Measurements from ENCODE around the gene NSUN3.
A peak's percentile ranks its signal among the peaks of the same experiment; 100 is the strongest.
"Not testable (repeated sequence)": the region's sequence is repeated elsewhere in the genome, so short reads cannot be mapped to it uniquely, and the experiment has no call there.

Gene NSUN3
- 13.4 to 30.8 (median 26.2) reads per million in 4 donors for total RNA-seq

- DNase-seq, result peak; percentile 66 to 93 (median 77)
Observed at GRCh38 chr3:94062513-94063404, at the start of gene NSUN3, which contains the start of gene DHFR2. Gene NSUN3, plus strand, starts transcription at chr3:94063061. Its CDS starts 66 bp downstream, at chr3:94063127. Gene DHFR2, minus strand, starts transcription at chr3:94062916. Its CDS starts 1,405 bp downstream, at chr3:94061511.

- no peak for DNase-seq
Observed at GRCh38 chr3:94015025-94015424, 47.8 kb upstream of the NSUN3 start.

- DNase-seq, result no peak
Observed at GRCh38 chr3:94019659-94020058, 43.2 kb upstream of the NSUN3 start.

DNA sequence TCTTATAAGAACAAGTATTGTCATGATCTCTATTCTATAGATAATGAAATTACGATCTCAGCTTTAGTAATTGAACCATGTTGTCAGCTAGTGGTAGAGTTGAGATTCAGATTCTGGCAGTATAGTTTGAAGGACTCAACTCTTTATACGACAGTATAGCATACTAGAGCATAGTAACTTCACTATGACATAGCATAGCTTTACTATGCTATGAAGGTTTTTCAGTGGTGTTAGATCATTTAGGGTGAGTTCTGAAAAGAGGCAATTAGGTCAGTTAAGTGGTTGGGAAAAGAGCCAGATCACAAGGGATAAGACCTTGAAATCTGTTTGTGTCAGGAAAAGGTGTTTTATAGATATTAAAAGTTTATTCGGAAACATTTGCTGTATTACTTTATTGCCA, 42.6 kb upstream of the NSUN3 start:
- no peak for DNase-seq

DNA sequence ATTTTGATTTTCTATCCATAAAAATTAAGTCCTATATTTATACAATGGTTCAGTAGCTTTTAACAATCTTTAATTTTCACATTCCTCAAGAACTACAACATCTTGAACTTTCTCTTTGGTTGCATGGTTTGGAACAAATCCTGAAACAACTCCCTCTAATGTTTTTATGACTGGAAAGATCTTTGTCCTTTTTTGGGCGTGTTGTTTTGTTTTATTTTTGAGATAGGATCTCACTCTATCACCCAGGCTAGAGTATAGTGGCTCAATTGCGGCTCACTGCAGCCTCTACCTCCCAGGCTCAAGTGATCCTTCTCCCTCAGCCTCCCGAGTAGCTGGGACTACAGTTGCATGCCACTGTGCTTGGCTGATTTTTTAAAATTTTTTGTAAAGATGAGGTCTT, 38.5 kb upstream of the NSUN3 start:
- no peak for DNase-seq

DNA sequence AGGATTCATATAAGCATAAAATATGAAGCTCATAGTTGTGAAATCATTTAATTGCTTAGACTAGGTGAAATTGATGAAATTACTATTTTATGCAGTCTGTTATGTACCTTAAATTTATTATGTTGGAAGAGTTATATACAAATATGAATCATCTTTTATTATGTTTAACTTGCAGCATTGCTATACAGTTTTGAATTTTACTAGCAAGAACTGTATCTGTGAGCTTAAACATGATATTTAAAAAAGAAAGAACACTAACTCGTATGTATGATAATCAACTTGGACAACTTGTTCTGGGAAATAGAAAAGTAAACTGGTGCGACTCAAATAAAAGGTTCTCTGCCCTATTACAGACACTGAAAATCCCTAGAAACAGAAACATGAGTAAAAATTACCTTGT, 36.2 kb upstream of the NSUN3 start:
- no peak for DNase-seq

GRCh38 chr3:94028093-94028837, 34.6 kb upstream of the NSUN3 start, which contains the start of gene STX19:
Gene STX19, minus strand, starts transcription at chr3:94028597. Its CDS starts 13,328 bp downstream, at chr3:94015269.
- no peak for DNase-seq

- DNase-seq, result no peak
Observed at GRCh38 chr3:94036909-94037507, 25.9 kb upstream of the NSUN3 start.

DNA sequence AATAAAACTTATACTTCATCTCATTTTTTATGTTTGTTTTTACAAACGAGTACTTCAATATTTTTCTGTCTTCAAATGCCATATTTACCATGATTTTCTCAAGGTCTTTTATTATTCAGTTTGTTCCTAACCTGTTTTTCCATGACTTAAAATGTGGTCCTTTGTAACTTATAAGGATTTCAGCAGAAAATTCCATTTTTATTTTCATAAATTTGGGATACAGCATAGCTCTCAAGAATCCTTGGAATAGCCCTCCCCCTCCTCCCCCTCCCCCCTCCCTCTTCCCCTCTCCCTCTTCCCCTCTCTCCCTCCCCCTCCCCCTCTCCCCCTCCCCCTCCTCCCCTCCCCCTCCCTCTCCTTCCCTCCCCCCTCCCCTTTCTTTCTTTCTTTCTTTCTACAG, 19.6 kb upstream of the NSUN3 start:
- no peak for DNase-seq

- not testable (repeated sequence) for DNase-seq
Observed at GRCh38 chr3:94044100-94044936, 18.5 kb upstream of the NSUN3 start.

DNA sequence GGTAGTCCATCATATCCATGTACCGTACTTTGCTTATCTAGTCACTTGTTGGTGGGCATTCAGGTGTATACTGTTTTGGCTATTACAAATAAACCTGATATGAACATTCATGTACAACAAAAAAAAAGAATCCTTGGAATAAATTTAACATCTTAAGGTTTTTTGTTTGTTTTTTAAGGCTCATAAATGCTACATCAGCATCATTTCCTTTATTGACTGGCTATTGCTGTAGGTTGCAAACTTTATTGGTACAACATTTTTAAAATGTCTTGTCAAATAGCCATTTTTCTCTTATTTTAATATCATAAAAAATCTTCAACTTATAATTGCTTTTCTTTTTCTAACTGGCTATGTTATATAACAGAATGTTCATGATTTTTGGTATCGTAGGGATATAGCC, 16.3 kb upstream of the NSUN3 start:
- no peak for DNase-seq

GRCh38 chr3:94049267-94049666, 13.6 kb upstream of the NSUN3 start:
- no peak for DNase-seq

- no peak for DNase-seq
Observed at GRCh38 chr3:94050546-94050945, 12.3 kb upstream of the NSUN3 start.

DNA sequence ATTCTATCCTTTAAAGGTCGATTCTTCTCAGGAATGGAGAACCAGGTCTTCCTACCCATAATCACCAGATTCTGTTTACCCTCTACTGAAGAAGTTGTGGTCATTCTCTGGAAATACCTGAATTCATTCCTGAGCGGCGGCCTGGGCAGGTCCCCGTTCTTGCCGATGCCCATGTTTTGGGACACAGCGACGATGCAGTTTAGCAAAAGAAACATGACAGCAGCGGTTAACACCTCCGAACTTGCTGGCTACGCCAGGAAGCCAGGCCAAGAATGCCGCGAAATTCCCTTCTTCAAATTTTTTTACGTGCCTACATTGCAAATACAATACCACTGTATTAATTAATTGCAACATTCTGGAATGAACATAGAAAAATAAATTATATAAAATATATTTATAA, 1.6 kb upstream of the NSUN3 start:
- DNase-seq, result no peak

GRCh38 chr3:94063496-94064119, 747 bp downstream of the NSUN3 start:
- DNase-seq, result no peak

- DNase-seq, result no peak
Observed at GRCh38 chr3:94064243-94064860, 1.5 kb downstream of the NSUN3 start.

DNA sequence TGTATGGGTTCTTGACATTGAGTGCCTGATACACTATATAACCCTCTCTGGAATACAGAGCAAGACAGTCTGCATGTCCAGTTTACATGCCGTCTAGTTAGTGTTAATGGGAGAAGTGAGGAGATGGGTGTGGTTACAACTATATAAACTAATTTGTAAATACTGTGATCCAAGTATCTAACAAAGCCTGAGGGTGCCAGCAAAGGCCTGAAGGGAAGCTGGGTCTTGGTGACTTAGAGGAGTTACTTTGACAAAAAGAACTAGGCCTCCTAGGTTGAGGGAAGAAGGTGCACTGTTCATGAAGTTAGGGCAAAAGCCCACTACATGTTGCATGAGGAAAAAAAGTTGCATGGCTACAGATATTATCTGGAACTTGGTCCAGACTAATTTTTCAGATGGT, 2.3 kb downstream of the NSUN3 start:
- DNase-seq, result no peak

GRCh38 chr3:94065819-94066480, 3.1 kb downstream of the NSUN3 start:
- no peak for DNase-seq

GRCh38 chr3:94066506-94067500, 3.9 kb downstream of the NSUN3 start:
- no peak for DNase-seq
